Keratinocyte (primary cell): ENCODE results near the gene SORBS2. TPM values are rescaled to one million over a fixed set of nuclear protein-coding genes. Genes with fewer than 3 reads are reported as not detected.

Source experiments
- DNase-seq: peaks from one replicate; pipeline ENCODE4 v3.0.0-alpha.2; 2011; ENCODE audit warnings: low read depth, missing footprints, low spot score
- FAIRE-seq: peaks from 2 replicates; lab custom pipeline; 2011; peaks lifted over from hg19 to GRCh38; lab: Jason Lieb, UNC
- H2AFZ ChIP-seq: 2 replicates; pipeline ENCODE4 v1.6.0; 2012; ENCODE audit warnings: low read length, control low read depth, inconsistent platforms; ENCODE audit not compliant: control insufficient read depth
- H3K27ac ChIP-seq: 2 replicates; pipeline ENCODE4 v1.5.1; 2011; ENCODE audit warnings: low read length; ENCODE audit not compliant: control insufficient read depth, insufficient read depth
- H3K27me3 ChIP-seq: 3 replicates; pipeline ENCODE4 v1.6.0; 2011; ENCODE audit warnings: low read length; ENCODE audit not compliant: control insufficient read depth, insufficient read depth; ENCODE audit errors: extremely low read depth
- H3K36me3 ChIP-seq, 2 experiments: 2 replicates in 1 of 2; 3 replicates in 1 of 2; pipeline ENCODE4 v1.5.1; 2011; ENCODE audit warnings: low read length in 2 of 2, mild to moderate bottlenecking in 1 of 2; ENCODE audit not compliant: control insufficient read depth in 2 of 2, insufficient read depth in 2 of 2; ENCODE audit errors: extremely low read depth in 1 of 2
- H3K4me1 ChIP-seq: 3 replicates; pipeline ENCODE4 v1.5.1; 2011; ENCODE audit warnings: low read length; ENCODE audit not compliant: control insufficient read depth, insufficient read depth; ENCODE audit errors: extremely low read depth
- H3K4me2 ChIP-seq: 3 replicates; pipeline ENCODE4 v1.6.0; 2011; ENCODE audit warnings: low read depth, low read length; ENCODE audit not compliant: control insufficient read depth, insufficient read depth; ENCODE audit errors: extremely low read depth
- H3K4me3 ChIP-seq, 3 experiments: fragments of 200-600 bp in 1 of 3; sonication (generic) in 1 of 3; 2 replicates in 2 of 3; 3 replicates in 1 of 3; pipeline ENCODE4 v1.5.1; 2011 to 2016; ENCODE audit warnings: low read length in 3 of 3, mild to moderate bottlenecking in 3 of 3, control low read depth in 2 of 3, inconsistent platforms in 1 of 3, low read depth in 1 of 3, mixed read lengths in 1 of 3, mixed run types in 1 of 3, moderate library complexity in 1 of 3; ENCODE audit not compliant: control insufficient read depth in 2 of 3, insufficient read depth in 2 of 3; ENCODE audit errors: extremely low read depth in 1 of 3
- H3K79me2 ChIP-seq: 2 replicates; pipeline ENCODE4 v1.6.0; 2012; ENCODE audit warnings: low read length; ENCODE audit not compliant: control insufficient read depth, insufficient read depth
- H3K9ac ChIP-seq: 3 replicates; pipeline ENCODE4 v1.6.0; 2011; ENCODE audit warnings: low read length; ENCODE audit not compliant: control insufficient read depth, insufficient read depth; ENCODE audit errors: extremely low read depth
- H3K9me1 ChIP-seq: 3 replicates; pipeline ENCODE4 v1.6.0; 2011; ENCODE audit warnings: low read length; ENCODE audit not compliant: control insufficient read depth, insufficient read depth; ENCODE audit errors: extremely low read depth
- H3K9me3 ChIP-seq: 2 replicates; pipeline ENCODE4 v1.5.1; 2012; ENCODE audit warnings: low read depth, low read length; ENCODE audit not compliant: control insufficient read depth
- H4K20me1 ChIP-seq: 3 replicates; pipeline ENCODE4 v1.6.0; 2011; ENCODE audit warnings: low read length; ENCODE audit not compliant: control insufficient read depth, insufficient read depth; ENCODE audit errors: extremely low read depth
- EZH2 ChIP-seq: IDR thresholded peaks from one replicate; pipeline ENCODE4 v1.6.1; 2012; ENCODE audit warnings: inconsistent platforms, mild to moderate bottlenecking, low read length, moderate library complexity
- dilution Hi-C: fragments of 300-500 bp; cut with MboI; formaldehyde crosslinking; loops from one replicate; pipeline ENCODE4 v1.7.0; 2020; ENCODE audit warnings: low sequenced_read_pairs; ENCODE audit not compliant: extremely low pct_ligation_motif_present
- polyA plus RNA-seq, 5 experiments: library from polyadenylated mRNA; depleted of rRNA in 3 of 5; stranded (reverse) in 3 of 5; stranded (forward) in 1 of 5; unstranded in 1 of 5; fragments of >200 nt; gene quantifications; 1 replicate in 1 of 5; 2 replicates in 3 of 5; 3 replicates in 1 of 5; pipeline versions ENCODE4 v1.2.1 to v1.2.3, GENCODE V29; 2011 to 2012; ENCODE audit warnings: missing spikeins in 2 of 5, low read depth in 1 of 5, low replicate concordance in 1 of 5
- TF ChIP-seq, protein P1 (sequence below), 3 experiments: IDR thresholded peaks in 1 of 3; conservative IDR thresholded peaks in 1 of 3; optimal IDR thresholded peaks in 1 of 3; 2 replicates in 2 of 3; 3 replicates in 1 of 3; pipeline versions ENCODE3 to v1.5.1; 2011; ENCODE audit warnings: low read length in 3 of 3, mild to moderate bottlenecking in 3 of 3, moderate library complexity in 2 of 3, control low read depth in 1 of 3, inconsistent platforms in 1 of 3; ENCODE audit not compliant: insufficient read depth in 2 of 3; ENCODE audit errors: extremely low read depth in 1 of 3

SORBS2 gene
- polyA plus RNA-seq, 1 donor (not counting 4 experiments of a cell fraction or from before 2014, with no cell fraction given) = 0.14 TPM

DNA sequence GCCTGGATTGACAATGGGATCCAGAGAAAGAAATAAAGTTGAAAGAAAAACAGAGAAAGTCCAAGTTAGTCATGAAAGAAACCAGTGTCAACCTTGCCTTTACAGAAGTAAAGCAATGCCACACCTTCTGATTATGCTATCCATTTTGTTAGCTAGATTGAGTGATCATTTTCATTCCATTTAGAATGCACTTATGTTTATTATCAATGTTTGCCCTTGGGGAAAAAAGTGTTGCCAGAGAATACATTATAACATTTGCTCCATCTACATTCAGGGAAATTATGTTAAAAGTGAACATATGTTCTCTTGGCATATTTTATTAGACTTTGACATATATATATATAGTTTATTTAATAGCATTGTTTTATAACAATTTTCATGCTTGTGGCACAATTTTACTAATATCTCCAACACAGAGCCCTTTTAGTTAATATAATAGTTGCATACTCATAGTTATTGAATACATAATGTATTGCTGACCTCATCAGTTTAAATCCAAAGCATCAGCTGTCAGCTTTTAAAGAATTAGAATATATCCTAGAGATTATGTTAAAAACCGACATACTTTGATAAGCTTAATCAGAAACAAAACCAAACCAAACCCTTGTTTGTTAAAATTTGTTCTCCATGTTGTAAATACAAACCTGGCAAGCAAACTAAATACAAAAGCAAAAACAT, 134.2 kb downstream of the SORBS2 start:
- Histone ChIP-seq H3K4me1 (no peaks in the 10 kb centered on the region), H3K9me1 (no peaks in the 10 kb centered on the region), H4K20me1 (no peaks in the 10 kb centered on the region), H3K27ac (no peak overlapping the region), H3K4me3 (no peak overlapping the region), H3K36me3 (no peaks in the 10 kb centered on the region), H3K4me2 (no peak overlapping the region), H3K79me2 (no peaks in the 10 kb centered on the region), H2AFZ (no peak overlapping the region), H3K9ac (no peak overlapping the region), H3K9me3 (no peaks in the 10 kb centered on the region), H3K27me3 (peaks cover 5% of the 10 kb centered on the region)
- DNase-seq (no peak), FAIRE-seq (no peak)
- dilution Hi-C loops = no loop called here
- TF ChIP-seq, protein P1, sequence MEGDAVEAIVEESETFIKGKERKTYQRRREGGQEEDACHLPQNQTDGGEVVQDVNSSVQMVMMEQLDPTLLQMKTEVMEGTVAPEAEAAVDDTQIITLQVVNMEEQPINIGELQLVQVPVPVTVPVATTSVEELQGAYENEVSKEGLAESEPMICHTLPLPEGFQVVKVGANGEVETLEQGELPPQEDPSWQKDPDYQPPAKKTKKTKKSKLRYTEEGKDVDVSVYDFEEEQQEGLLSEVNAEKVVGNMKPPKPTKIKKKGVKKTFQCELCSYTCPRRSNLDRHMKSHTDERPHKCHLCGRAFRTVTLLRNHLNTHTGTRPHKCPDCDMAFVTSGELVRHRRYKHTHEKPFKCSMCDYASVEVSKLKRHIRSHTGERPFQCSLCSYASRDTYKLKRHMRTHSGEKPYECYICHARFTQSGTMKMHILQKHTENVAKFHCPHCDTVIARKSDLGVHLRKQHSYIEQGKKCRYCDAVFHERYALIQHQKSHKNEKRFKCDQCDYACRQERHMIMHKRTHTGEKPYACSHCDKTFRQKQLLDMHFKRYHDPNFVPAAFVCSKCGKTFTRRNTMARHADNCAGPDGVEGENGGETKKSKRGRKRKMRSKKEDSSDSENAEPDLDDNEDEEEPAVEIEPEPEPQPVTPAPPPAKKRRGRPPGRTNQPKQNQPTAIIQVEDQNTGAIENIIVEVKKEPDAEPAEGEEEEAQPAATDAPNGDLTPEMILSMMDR (optimal IDR thresholded peaks at IDR 0.05 in 1 of 3, IDR thresholded peaks at IDR 0.05 in 1 of 3, conservative IDR thresholded peaks at IDR 0.05 in 1 of 3; ENCODE audit: extremely low read depth in 1 of 3, insufficient read depth in 2 of 3, low read length in 3 of 3) = no peak
- no peak for TF ChIP-seq EZH2

DNA sequence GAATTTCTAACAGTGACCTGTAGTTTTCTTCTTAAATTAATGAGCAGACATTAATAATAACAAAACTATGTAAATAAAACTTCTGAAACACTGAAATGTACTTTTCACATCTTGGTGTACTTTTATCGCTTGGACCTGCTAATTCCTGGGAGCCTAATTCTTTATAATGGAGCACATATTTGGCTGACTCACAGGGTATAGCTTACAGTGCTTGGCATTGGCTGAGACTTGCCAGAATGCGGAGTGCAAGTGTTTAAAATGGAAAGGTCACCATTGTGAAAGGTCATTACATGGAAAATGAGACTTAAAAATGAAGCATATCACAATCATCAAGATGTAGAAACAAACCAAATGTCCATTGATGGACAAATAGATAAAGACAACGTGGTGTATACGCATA, 139.4 kb downstream of the SORBS2 start:
- H3K27ac ChIP-seq = no peak overlapping the region
- H3K27me3 ChIP-seq = peaks cover 2% of the 10 kb centered on the region
- H4K20me1 ChIP-seq = no peaks in the 10 kb centered on the region
- H3K9me3 ChIP-seq = no peaks in the 10 kb centered on the region
- TF ChIP-seq, protein P1 (optimal IDR thresholded peaks at IDR 0.05 in 1 of 3, IDR thresholded peaks at IDR 0.05 in 1 of 3, conservative IDR thresholded peaks at IDR 0.05 in 1 of 3; ENCODE audit: extremely low read depth in 1 of 3, insufficient read depth in 2 of 3, low read length in 3 of 3) = no peak
- TF ChIP-seq EZH2 = no peak
- no peaks in the 10 kb centered on the region for H3K4me1 ChIP-seq
- no peak overlapping the region for H2AFZ ChIP-seq
- no peaks in the 10 kb centered on the region for H3K79me2 ChIP-seq
- no peaks in the 10 kb centered on the region for H3K36me3 ChIP-seq
- DNase-seq = no peak
- FAIRE-seq = no peak
- H3K4me3 ChIP-seq = no peak overlapping the region
- H3K9ac ChIP-seq = no peak overlapping the region
- H3K9me1 ChIP-seq = no peaks in the 10 kb centered on the region
- dilution Hi-C loops = no loop called here
- H3K4me2 ChIP-seq = no peak overlapping the region
